Psoas muscle (tissue), 7 donors: Measurements from ENCODE around the gene MRPL47. TPM values are rescaled to one million over a fixed set of nuclear protein-coding genes. Genes with fewer than 3 reads are reported as not detected.

ENCODE experiments used
- polyA plus RNA-seq, 3 donors: library from polyadenylated mRNA; stranded (reverse); fragments of 200-250 nt; gene quantifications; one replicate each; pipeline ENCODE4 v1.2.3, GENCODE V29; 2013
- total RNA-seq, 4 donors: library from RNA; stranded (reverse); fragmentation: NEBNext Ultra II Directional in 2 of 4; extraction: Animal tissue kit (Norgen Biotek cat#: 25700) in 2 of 4; gene quantifications; one replicate each; pipeline versions ENCODE4 v1.2.1 to v1.2.4, GENCODE V29; 2021 to 2023
- donor health status: healthy with polysubstance abuse.
- donor health status: DM: no; HTN: no; CAD: no; lungs with moderate emphysema.
- donor health status: Bipolar disorder and iron deficiency.
- donor health status: healthy.
- donor health status: DM: no; HTN: no; CAD: no.
- donor health status: DM: no; HTN: no; CAD: no.
- donor health status: DM: yes; HTN: yes; CAD: no.

The MRPL47 gene
- total and polyA plus RNA-seq, 7 donors, result 29.4 to 108 (median 62.6) TPM

Other genes with a start within 250 kb of the MRPL47 start
- 1 to 10 TPM; 2.9 to 6.5 (median 4.6) TPM for gene GNB4, start 153.2 kb downstream of the MRPL47 start, total RNA-seq
- gene GNB4, start 153.2 kb downstream of the MRPL47 start, polyA plus RNA-seq, result 1 to 10 TPM in 2 of 3 donors, under 1 TPM in 1; 0.83 to 2.1 (median 1.3) TPM
- gene ACTL6A, start 41.7 kb downstream of the MRPL47 start, total RNA-seq, result 10 to 100 TPM; 10.2 to 12.6 (median 11.0) TPM
- 10 to 100 TPM; 13.5 to 22.5 (median 14.9) TPM for gene ACTL6A, start 41.7 kb downstream of the MRPL47 start, polyA plus RNA-seq
- gene NDUFB5, start 156 bp upstream of the MRPL47 start, total RNA-seq, result 100 to 1,000 TPM; 161 to 233 (median 206) TPM
- gene NDUFB5, start 156 bp upstream of the MRPL47 start, polyA plus RNA-seq, result 100 to 1,000 TPM; 147 to 261 (median 181) TPM
- 100 to 1,000 TPM; 175 to 324 (median 269) TPM for gene USP13, start 48.4 kb upstream of the MRPL47 start, total RNA-seq
- gene USP13, start 48.4 kb upstream of the MRPL47 start, polyA plus RNA-seq, result 10 to 100 TPM; 16.1 to 96.0 (median 86.2) TPM